ENCODE results near the gene PHYH.
"Not testable (repeated sequence)": the region's sequence is repeated elsewhere in the genome, so short reads cannot be mapped to it uniquely, and the experiment has no call there.

Gene PHYH

DNA sequence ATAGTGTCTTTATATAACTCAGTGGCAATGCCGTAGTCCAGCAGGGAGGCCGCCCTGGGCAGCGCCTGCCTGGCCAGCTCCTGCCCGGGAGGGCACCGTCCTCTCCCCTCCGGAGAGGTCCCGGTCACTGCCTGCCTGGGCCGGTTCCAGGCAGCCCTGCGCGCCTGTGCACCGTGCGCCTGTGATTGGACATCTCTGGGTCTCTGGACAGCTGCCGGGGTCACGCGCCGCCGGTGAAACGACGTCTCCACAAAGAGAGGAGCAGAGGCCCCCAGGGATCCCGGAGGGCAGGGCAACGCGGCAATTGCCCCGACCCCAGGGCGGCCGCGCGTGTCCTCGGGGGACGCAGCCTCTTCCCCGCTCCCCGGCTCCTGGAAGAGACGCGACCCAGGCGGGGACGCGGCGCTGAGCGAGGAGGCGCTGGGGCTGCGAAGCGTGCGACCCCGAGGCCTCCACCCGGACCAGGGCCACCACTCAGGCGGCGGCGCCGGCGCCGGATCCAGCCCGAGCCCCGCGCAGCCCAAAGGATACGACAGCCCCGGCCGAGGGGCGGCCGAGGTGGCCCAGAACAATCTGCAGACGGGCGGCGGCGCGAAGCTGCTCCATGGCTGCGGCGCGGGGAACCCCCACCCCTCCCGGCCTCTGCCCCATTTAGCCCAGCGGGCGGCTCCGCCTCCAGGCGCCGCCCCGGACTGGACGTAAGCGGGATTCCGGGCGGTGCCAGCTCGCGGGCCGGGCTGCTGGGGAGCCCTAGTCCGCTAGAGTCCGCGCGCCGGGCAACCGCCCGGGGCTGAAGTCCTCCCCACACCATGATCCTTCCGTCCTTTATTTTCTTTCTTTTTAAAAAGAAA is at the start of gene PHYH:
Gene PHYH (minus strand): TSS at position 628 of the 851 bp plus-strand sequence. CDS start 22 bp downstream, at position 606.
- peak; percentile 94 for DNase-seq

DNA sequence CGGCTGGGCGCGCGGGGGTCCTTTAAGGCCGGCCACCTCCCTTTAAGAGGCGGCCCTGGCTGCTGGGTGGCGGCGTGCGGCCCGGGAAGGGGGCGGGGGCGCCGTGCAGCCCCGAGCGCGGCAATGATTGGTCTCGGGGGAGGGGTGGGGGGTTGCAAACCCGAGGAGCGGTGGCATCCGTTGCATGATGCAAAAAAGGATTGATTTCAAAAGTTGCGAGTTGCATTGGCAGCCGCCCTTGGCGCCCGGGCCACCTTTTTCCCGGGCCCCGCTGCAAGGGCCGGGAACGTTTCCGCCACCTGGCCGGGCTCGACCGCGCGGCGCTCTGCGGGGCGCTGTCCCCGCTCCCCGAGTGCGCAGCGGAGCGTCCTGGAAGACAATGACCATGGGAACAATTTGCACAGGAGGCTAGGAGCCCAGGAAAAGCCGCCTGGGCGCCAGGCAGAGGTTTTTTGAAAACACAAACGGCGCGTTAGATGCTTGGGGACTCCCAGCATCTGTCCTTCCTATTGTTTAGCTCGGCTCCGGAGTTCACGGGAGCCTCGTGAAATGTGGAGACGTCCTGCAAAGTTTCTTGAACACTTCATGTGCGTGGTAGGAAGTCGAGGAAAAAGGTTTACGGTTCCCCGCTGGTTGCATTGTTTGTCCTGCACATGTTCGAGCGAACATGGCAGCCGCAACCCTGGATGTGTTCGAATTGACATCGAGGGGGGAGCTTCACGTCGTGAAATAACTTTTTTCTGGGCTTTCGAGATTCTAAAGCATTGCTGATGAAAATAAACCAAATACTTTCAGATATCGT is 48.6 kb upstream of the PHYH start, which contains the start of gene SEPHS1:
Gene SEPHS1 (minus strand): TSS at position 78 of the 802 bp plus-strand sequence. CDS start 3,343 bp downstream, outside the sequence.
- DNase-seq, result peak; percentile 77

DNA sequence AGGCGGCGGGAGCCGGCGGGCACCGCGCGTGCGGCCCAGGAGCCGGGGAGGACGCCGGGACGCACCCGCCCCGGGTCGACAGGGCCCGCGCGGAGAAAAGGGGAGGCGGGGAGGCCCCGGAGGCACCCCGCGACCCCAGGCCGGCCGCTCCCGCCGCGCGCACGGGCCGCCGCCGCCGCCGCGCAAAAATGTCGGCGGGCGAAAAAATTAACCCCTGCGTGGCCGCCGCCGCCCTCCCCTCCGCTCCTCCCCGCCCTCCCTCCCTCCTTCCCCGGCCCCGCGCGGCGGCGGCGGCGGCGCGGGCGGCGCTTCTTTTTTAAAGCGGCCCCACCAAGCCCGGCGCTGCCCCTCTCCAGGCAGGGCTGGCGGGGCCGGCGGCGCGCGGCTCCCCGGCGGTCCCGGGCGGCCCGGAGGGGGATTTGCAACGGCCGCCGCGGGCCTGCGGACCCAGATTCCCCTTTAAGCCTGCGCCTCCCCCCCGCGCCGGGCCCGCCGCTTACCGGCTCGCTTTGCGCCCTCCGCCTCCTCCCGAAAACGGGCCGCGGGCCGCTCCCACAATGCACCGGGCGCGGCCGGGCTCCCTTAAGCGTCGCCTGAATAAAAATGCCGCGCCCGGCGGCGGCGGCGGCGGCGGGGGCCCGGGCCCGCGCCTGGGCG is 47.8 kb upstream of the PHYH start:
- DNase-seq, result peak; percentile 86

DNA sequence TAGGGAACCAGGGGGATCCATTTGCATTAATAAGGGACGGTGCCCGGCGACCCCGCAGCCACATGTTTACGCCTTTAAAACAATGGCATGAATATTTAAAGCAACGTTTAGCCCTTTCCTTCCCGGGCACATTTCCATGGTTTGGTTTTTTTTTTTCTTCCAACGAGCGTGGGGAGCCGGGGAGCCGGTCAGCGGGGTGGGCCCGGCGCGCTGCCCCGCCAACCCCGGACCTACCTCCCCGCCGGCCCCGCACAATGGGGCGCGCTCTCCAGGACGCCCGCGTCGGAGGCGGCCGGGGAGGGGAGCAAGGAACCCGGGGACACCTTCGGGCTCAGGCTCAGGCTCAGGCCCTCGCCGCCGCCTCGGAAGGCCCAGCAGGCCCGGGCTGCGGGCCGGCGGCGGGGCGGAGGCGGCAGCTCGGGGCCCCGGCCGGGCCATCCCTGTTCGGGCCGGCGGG is 47.2 kb upstream of the PHYH start:
- peak; percentile 47 for DNase-seq

DNA sequence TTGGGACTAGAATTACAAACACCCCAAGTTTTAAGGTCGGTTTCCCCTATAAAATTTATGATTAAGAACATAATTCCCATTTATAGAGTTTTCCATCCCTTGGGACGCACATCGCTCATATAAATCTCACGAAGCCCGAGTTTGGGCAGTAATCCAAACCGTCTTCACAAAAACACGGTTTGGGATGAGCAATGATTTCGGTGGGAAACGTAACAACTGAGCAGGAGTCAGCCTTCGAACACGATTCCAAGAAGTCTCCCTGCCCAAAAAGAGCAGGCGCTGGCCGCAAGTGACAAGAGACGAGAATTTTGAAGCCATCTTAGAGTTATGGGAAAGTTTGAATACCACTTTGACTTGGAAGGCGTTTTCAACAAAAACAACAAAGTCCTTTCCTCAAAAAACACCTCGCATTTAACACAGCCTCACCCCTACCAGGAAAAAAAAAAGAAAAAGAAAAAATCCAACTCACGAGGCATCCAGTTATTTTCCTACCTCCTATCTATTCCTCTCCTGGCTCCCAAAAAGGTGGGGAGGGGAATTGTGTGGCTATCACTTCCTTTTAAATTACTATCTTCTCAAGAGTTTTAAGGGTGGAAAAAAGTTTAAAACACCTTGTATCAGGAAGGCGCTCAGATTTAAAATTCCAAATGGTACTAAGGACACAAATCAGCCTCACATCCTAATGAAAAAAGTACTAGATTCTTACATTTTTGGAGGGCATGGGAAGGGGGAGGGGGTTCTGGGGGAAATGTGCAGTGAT is 46.6 kb upstream of the PHYH start:
- DNase-seq, result no peak

DNA sequence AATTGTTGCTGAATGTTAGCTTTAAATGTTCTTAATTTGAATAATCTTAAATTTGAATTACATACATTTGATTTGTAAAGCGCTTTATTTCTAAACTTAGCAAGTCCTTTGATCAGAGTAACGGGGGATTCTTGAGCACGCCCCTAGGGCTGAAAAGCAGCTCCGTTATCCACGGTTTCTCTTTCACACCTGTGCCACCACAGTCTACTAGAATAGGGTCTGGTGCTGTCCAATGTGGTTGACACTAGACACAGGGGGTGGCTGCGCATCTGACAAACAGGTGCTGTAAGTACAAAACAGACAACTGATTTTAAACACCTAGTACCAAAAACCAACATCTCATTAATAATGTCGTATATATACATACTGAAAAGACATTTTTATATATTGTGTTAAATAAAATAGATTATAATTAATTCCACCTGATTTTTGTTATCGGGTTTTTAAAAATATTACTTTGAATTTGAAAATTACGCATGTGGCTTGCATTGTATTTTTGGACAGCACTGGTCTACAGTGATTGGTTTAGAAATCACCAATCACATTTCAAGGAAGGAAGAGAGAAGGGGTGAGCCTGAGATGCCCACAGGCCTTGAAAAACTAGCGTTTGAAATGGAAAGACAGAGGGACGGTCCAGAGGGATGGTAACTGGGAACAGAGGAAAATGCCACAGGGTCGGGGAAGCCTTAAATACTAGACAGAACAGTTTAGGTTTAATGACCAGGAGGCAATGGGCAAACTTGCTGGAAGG is 40.9 kb upstream of the PHYH start:
- DNase-seq, result no peak

DNA sequence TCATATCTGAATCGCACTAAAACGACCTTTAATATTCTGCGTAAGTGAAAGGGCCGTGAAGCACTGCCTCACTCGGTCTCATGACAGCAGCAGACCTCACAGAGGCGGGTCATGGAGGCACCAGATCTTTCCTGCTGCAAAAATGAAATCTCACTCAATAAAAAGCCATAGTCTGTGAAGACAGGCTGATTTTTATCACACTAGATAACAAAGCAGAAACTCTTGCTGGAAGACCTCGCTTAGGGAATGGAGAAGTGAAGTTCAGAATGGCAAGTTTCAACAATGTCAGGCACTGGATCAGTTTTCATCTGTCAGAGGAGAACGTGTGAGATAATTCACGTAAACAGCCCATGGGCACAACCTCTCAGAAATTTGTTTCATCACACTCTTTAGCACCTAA is 40.2 kb upstream of the PHYH start:
- no peak for DNase-seq

DNA sequence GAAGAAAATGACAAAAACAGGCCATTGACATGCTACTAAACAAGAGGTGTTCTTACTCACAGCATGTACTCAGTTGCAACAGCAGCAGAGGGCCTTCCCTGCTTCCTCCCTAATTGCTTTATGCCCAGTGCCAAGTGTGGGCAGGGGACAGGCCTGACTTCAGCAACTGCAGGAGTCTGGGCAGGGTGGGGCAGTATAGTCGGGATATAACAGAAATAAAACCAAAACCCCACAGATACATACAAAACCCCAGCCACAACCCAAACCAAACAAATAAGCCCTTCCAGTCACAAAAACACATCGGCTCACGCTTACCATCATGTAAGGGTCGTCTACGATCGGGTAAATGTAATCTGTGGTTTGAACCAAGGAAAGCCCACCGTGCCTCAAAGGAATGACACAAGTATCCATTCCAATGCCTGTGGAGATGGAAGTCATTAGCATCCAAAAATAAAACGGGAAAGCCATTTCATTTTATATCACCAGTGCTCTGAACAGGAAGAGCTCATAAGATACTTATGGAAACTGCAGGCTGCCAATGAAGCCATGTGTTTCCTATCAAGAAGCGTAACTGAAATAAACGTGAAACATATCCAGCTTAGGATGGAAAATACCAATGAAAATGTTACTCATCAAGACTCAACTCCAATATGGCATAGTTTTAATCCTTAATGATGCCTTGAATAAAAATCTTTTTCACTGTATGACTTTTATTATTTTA is 38.7 kb upstream of the PHYH start:
- no peak for DNase-seq

DNA sequence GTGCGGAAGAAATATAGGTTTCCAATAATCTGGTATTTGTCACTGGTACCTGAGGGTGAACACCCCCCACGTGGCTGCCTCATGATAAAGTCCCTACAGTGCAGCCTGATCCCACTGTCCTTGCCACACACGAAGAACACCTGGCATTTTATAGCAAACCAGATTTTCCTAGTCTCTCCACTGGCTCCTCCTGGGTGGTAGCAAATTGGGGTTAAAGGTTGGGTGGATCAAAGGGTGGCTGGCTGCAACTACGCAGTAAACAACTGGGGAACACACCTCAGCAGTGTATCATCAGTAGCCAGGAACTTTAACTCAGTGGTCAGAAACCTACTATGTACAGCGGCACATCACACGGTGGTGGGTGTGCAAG is 37.9 kb upstream of the PHYH start:
- DNase-seq, result no peak

DNA sequence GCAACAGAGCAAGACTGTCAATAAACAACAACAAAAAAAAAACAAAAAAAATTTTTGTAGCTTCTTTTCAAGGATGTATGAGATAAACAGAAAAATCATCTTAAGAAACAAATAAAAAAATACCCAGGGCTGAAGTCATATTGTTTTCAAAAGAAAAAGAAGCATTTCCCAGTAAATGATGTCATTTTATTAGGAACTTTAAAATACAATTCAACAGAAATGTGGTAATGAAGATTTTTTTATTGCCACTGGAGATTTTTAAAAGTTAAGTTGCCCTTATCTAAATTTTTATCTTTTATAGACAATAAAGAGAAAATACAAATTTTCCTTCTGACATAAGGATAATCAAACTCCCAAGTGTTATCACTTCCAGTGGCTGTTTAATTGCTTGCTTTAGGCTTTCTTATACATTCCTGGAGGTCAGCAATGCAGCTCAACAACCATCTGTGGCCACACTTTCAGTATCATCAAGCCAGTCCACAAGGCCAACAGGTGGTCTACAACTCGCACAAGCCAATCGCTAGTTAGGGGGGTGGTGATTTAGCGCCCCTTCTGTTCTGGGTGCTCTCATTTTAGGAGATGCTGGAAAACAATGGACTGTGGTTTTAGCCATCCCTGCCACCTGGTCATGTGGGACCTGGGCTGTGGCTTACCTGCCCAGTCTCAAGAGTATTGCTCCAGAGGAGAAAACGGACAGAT is 37.4 kb upstream of the PHYH start:
- no peak for DNase-seq

DNA sequence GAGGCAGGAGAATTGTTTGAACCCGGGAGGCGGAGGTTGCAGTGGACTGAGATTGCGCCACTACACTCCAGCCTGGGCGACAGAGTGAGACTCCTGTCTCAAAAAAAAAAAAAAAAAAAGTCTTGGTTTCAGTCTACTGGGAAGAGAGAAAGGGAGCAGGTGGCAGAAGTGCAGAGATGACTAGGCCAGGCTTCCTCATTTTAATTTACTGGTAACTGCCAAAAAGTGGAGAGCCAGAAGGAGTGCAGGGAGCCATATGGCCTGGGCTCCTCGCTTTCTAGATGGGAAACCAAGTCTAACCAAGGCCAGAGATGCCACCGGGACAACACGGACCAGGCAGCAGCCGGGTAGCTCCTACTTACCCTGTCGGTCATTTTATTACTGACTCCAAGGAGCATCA is 36.0 kb upstream of the PHYH start:
- no peak for DNase-seq

DNA sequence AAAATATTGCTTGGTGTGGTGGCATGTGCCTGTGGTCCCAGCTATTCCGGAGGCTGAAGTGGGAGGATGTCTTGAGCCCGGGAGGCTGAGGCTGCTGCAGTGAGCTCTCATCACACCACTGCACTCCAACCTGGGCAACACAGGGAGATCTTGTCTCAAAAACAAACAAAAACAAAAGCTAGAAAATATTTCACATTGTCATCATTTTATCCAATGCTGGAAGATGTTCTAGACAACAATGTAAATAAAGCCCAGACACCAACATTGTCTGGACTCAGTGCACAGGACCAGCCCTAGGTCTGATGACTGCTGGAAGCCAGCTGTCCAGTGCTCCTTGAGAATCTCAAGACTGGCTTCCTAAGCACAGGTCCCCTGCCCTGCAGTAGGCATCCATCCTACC is 34.7 kb upstream of the PHYH start:
- no peak for DNase-seq

DNA sequence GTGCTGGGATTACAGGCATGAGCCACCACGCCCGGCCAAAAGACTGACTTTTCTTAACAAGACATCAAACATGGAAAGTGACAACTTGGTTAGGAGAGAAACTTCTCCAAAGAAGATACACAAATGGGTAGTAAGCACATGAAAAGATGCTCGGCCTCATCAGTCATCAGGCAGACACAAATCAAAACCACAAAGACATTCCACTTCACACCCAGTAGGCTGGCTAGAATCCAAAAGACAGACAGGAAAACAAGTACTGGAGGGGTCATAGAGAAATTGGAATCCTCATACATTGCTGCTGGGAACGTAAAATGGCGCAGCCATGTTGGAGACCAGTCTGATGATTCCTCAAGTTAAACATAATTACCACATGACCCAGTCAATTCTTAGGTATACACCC is 31.8 kb upstream of the PHYH start:
- no peak for DNase-seq

DNA sequence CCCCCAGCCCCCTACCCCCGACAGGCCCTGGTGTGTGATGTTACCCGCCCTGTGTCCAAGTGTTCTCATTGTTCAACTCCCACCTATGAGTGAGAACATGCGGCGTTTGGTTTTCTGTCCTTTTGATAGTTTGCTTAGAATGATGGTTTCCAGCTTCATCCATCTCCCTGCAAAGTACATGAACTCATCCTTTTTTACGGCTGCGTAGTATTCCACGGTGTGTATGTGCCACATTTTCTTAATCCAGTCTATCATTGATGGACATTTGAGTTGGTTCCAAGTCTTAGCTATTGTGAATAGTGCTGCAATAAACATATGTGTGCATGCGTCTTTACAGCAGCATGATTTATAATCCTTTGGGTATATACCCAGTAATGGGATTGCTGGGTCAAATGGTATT is 31.1 kb upstream of the PHYH start:
- DNase-seq, result not testable (repeated sequence)

DNA sequence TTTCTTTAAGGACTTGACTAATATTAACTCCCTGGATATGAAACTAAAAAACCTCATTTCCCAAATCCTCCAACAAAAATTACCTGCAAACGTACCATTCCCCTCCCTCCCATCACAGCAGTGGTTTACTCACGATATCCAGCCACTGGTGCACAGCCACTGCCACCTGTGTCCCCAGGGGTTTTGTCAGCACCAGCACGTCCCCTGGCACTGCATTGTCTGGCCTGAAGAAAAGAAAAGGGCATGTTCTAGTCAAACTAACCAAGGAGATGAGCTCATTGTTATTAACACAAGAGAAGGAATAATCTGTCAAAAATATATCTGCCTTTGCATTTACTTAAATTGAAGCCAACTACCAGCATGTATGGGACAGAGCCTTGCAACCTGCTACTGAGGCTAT is 29.7 kb upstream of the PHYH start:
- DNase-seq, result no peak

DNA sequence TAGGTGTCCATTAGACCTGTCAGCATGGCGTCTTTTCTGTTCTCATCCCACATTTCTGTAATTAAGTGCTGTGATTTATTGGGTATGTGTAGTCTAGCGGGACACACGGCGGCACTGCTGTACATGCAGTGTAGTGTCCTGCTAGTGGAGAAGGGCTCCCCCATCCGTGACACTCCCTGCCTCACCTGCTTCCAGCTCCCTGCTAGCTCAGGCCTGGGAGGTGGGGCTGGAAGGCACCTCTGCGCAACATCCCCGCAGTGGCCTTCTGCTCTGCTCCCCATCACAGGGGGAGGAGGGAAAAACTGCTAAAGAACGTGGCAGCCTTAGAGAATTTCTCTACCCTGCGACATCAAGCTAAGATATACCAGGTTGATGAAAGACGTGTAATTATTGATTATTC is 28.7 kb upstream of the PHYH start:
- DNase-seq, result no peak

DNA sequence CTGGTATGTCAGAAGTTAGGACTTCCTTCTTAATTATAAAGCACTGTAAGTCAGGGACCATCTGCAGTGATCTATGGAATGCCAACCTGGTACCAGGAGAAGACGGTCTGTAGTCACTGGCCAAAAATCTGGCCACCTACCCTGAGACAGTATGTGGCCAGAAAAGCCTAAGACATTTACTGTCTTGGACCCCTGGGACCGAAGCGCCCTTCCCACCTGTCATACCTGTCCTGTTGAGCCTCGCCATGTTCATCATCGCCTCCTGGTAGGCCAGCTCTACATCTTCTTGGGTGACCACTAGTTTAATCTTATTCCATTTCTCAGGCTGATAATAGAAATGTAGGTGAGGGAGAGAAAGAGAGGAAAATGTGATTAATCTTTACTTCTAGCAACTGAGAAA is 28.3 kb upstream of the PHYH start:
- no peak for DNase-seq

DNA sequence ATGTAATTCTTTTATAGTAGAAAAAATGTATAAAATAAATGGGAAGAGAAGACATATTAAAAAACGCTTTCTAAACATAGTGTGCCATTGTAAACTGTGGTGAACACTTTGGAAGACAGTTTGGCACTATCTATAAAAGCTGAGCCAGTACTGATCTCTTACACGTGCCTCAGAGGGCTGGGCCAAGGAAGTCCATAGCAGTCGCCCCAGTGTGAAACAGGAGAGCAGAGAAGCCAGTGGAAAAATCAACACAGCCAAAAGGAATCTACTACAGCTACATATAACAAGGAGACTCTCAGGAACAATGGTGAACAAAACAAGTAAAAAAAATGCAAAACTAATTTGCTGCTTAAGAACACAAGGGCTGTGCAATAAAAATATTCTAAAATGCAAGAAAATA is 27.7 kb upstream of the PHYH start:
- no peak for DNase-seq

DNA sequence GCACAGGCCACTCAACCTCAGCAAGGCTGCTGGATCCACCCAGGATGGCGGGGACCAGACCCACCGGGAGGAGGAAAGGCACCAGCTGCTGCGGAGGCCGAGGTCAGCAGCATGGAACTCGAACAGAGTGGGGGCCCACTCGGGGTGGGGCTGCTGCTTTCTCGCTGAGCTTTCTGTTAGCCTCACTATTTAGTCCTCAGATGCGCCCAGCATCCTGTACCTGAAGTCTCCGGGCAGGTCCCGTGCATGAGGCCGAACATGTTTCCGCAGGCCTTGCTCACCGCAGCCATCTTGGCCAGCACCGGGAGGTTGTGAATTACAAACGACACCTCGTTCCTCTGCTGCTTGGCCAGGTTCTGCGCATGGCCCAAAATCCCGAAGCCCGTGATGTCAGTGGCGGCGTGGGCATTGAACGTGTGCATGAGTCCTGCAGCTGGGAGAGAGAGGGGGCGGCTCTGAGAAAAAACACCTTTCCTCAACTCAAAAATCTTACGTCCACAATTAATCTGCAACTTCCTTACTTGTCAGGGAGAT is 22.8 kb upstream of the PHYH start:
- DNase-seq, result no peak

DNA sequence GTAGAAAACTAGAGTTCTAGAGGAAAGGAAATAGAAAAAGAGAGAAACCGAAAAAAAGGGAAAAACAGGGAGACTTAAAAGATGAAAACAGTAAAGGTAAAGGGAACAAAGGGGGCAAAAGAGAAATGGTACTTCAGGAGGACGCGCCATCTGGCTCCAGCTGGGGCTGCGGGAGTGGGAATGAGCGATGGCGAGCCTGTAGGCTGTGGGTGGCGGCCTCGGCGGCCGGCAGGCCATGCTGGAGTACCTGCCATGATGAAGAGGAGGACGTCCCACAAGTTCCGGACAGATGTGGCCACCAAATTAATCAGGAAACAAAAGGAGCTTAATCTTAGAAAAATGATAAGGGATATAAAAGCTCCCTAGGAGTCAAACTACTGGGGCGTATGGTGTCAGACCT is 21.7 kb upstream of the PHYH start:
- no peak for DNase-seq
